H1 (cell line): ENCODE results near the gene GNG13.

Experiments
- E2F6 ChIP-seq: IDR thresholded peaks from 2 replicates; pipeline ENCODE4 v1.6.1; 2012; ENCODE audit warnings: inconsistent platforms
- EP300 ChIP-seq, 2 experiments: IDR thresholded peaks; 1 replicate in 1 of 2; 2 replicates in 1 of 2; pipeline ENCODE4 v1.6.1; 2011 to 2012; ENCODE audit warnings: low read depth in 2 of 2, low read length in 2 of 2, mild to moderate bottlenecking in 2 of 2, borderline replicate concordance in 1 of 2, inconsistent platforms in 1 of 2, moderate library complexity in 1 of 2
- MAFK ChIP-seq: IDR thresholded peaks from 2 replicates; pipeline ENCODE4 v1.6.1; 2012; ENCODE audit warnings: low read depth, mild to moderate bottlenecking, improper control_type of control experiment, low read length
- POLR2A ChIP-seq, 2 experiments: IDR thresholded peaks; 1 replicate in 1 of 2; 2 replicates in 1 of 2; pipeline ENCODE4 v1.6.1; 2011; ENCODE audit warnings: low read depth in 2 of 2, low read length in 2 of 2, mild to moderate bottlenecking in 2 of 2; ENCODE audit errors: control extremely low read depth in 1 of 2
- SRF ChIP-seq: IDR thresholded peaks from 2 replicates; pipeline ENCODE4 v1.6.1; 2011; ENCODE audit warnings: mild to moderate bottlenecking, low read depth, low read length, moderate library complexity
- YY1 ChIP-seq: IDR thresholded peaks from 2 replicates; pipeline ENCODE4 v1.6.1; 2011; ENCODE audit warnings: low read depth, mild to moderate bottlenecking, low read length
- TF ChIP-seq, protein P1 (sequence below), 3 experiments: IDR thresholded peaks; 1 replicate in 2 of 3; 2 replicates in 1 of 3; pipeline versions ENCODE4 v1.5.1 to v1.6.1; 2011; ENCODE audit warnings: low read length in 3 of 3, mild to moderate bottlenecking in 3 of 3, inconsistent platforms in 2 of 3, low read depth in 1 of 3, moderate library complexity in 1 of 3; ENCODE audit not compliant: insufficient read depth in 1 of 3; ENCODE audit errors: control extremely low read depth in 1 of 3
- TF ChIP-seq, protein P2 (sequence below): IDR thresholded peaks from 2 replicates; pipeline ENCODE4 v1.6.1; 2011; ENCODE audit warnings: low read length, improper control_type of control experiment

DNA sequence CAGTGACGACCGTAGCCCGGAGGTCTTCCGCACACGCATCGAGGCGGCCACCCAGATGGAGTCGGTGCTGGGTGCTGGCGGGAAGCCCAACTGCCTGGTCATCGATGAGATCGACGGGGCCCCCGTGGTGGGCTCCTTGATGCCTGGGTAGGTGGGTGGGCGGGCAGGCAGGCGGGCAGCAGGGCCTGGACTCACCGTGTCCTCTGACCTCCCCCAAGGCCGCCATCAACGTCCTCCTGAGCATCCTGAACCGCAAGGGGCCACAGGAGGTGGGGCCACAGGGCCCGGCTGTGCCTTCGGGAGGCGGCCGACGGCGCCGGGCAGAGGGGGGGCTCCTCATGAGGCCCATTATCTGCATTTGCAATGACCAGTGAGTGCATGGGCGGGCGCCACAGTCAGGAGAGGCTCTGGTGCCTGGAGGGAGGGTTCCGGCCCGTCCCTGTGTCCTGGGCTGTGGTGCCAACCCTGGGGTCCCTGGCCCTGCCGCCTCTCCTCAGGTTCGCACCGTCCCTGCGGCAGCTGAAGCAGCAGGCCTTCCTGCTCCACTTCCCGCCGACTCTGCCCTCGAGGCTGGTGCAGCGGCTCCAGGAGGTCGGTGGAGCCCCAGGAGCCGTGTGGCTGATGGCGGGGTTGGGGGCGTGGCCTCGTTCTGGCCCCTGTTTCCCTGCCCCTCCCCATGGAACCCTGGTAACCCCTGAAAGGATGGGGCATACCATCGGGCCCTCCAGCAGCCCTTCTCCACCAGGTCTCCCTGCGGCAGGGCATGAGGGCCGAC lies 8.1 kb downstream of the GNG13 start:
- TF ChIP-seq MAFK (no peak), YY1 (no peak), E2F6 (no peak), EP300 (IDR thresholded peaks at IDR 0.05; ENCODE audit: borderline replicate concordance in 1 of 2, low read depth in 2 of 2, low read length in 2 of 2) (no peak), POLR2A (IDR thresholded peaks at IDR 0.05; ENCODE audit: control extremely low read depth in 1 of 2, low read depth in 2 of 2, low read length in 2 of 2) (no peak), SRF (no peak)
- TF ChIP-seq, protein P1, sequence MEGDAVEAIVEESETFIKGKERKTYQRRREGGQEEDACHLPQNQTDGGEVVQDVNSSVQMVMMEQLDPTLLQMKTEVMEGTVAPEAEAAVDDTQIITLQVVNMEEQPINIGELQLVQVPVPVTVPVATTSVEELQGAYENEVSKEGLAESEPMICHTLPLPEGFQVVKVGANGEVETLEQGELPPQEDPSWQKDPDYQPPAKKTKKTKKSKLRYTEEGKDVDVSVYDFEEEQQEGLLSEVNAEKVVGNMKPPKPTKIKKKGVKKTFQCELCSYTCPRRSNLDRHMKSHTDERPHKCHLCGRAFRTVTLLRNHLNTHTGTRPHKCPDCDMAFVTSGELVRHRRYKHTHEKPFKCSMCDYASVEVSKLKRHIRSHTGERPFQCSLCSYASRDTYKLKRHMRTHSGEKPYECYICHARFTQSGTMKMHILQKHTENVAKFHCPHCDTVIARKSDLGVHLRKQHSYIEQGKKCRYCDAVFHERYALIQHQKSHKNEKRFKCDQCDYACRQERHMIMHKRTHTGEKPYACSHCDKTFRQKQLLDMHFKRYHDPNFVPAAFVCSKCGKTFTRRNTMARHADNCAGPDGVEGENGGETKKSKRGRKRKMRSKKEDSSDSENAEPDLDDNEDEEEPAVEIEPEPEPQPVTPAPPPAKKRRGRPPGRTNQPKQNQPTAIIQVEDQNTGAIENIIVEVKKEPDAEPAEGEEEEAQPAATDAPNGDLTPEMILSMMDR (IDR thresholded peaks at IDR 0.05; ENCODE audit: control extremely low read depth in 1 of 3, insufficient read depth in 1 of 3, low read depth in 1 of 3, low read length in 3 of 3), result no peak
- TF ChIP-seq, protein P2, sequence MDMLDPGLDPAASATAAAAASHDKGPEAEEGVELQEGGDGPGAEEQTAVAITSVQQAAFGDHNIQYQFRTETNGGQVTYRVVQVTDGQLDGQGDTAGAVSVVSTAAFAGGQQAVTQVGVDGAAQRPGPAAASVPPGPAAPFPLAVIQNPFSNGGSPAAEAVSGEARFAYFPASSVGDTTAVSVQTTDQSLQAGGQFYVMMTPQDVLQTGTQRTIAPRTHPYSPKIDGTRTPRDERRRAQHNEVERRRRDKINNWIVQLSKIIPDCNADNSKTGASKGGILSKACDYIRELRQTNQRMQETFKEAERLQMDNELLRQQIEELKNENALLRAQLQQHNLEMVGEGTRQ, result no peak
